ENCODE data around the gene CDSN.
"Not testable (repeated sequence)": the region's sequence is repeated elsewhere in the genome, so short reads cannot be mapped to it uniquely, and the experiment has no call there.

- TF ChIP-seq CTCF (optimal IDR thresholded peaks at IDR 0.05 in 1 of 3, IDR thresholded peaks at IDR 0.05 in 1 of 3, conservative IDR thresholded peaks at IDR 0.05 in 1 of 3; ENCODE audit: extremely low read depth in 1 of 3, insufficient read depth in 2 of 3, low read length in 3 of 3); EZH2 (IDR thresholded peaks at IDR 0.05; ENCODE audit: low read length): not testable (repeated sequence)
Observed at GRCh38 chr6:31165064-31165832, 45.0 kb upstream of the CDSN start.
